Fibroblast of skin of left quadriceps (primary cell): Measurements from ENCODE around the gene SLC25A25.

Source experiments
- DNase-seq, 2 experiments: peaks; one replicate each; pipeline ENCODE4 v3.0.0-alpha.2; 2013; ENCODE audit warnings: low read depth in 2 of 2

SLC25A25 gene

GRCh38 chr9:128072144-128073021 lies 4.4 kb downstream of the SLC25A25 start:
- peak in 1 of 2 experiments; percentile 45 for DNase-seq

GRCh38 chr9:128073253-128073886 lies 5.3 kb downstream of the SLC25A25 start:
- no peak for DNase-seq

- no peak for DNase-seq
Measured at GRCh38 chr9:128077847-128078503, 9.9 kb downstream of the SLC25A25 start.

- no peak for DNase-seq
Measured at GRCh38 chr9:128078504-128079434, 10.7 kb downstream of the SLC25A25 start.

- DNase-seq = no peak
Measured at GRCh38 chr9:128080206-128080605, 12.2 kb downstream of the SLC25A25 start.

DNA sequence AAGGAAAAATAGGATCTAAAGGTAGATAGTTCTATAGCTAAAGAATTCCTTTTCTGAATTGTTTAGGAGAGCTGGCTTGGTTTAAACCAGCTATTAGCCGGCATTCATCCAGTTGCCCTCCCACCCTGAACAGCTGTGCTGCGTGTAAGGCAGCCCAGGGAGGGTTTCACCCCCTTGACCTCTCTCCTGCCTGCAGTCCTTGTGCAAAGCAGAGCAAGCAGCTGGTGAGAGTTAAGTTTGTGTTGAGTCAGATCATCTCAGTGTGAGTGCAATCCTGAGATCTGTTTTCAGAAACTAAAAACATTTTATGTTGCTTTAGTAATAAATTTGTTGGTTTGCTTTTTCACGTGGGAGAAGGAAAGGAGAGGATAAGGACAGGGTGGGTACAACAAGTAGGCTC lies 13.0 kb downstream of the SLC25A25 start:
- DNase-seq = peak; percentile 70 to 76

GRCh38 chr9:128082151-128082550 lies 14.1 kb downstream of the SLC25A25 start:
- no peak for DNase-seq

GRCh38 chr9:128084746-128085145 lies 16.7 kb downstream of the SLC25A25 start:
- no peak for DNase-seq

- no peak for DNase-seq
Measured at GRCh38 chr9:128085943-128086342, 17.9 kb downstream of the SLC25A25 start.

DNA sequence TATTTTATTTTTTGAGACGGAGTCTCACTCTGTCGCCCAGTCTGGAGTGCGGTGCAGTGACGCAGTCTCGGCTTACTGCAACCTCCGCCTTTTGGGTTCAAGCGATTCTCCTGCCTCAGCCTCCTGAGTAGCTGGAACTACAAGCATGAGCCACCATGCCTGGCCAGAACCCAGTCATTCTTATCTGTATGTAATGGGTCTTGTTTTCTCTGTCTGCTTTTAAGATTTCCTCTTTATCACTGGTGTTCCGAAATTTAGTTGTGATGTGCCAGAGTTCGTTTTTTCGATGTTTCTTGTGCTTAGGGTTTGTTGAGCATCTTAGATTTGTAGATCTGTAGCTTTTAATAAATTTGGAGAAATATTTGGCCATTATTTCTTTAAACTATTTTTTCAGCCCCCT lies 19.2 kb downstream of the SLC25A25 start:
- no peak for DNase-seq

DNA sequence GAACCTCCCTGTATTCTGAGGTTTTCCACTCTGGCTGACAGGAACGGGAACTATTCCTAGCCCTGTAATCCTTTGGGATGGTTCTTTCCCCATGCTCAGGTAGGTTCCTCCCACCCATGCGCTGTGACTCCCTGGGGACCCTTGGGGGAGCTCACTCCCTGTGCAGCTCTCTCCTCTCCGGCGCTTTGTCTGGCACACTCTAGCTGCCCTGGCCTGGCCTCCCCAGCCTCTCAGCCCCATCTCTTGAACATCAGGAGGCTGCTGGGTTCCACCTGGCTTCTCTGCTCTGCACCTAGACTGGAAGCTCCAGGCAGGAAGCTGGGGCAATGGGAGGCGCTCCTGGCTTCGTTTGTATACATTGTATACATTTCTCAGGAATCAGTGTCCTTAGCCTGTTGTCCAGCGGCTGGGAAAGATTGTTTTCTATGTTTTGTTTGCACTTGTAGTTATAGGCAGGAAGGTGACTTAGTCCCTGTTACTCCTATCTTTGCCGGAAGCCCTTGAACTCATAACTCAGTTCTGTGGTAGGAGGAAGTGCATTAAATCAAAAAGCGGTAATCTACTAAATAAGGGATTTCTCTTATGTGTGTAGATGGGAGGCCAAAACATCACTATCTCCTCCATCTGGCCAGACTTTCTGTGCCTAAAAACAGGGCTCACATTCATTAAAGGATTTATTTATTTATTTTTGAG lies 20.4 kb downstream of the SLC25A25 start:
- DNase-seq = no peak

DNA sequence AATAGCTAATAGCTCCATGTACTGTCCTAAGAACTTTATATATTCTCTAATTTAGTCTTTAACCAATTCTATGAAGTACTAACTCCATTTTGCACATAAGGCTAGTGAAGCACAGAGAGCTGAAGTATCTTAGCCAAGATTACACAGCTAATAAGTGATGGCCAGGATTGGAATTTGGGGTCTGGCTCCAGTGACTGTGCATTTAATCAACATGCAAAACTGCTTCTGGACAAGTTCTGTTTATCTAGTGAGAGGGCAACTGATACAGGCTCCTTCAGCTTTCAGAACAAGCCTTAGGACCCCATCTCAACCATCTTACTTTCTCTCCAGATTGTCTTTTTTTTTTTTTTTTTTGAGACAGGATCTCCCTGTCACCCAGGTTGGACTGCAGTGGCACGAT lies 21.3 kb downstream of the SLC25A25 start:
- DNase-seq = no peak

DNA sequence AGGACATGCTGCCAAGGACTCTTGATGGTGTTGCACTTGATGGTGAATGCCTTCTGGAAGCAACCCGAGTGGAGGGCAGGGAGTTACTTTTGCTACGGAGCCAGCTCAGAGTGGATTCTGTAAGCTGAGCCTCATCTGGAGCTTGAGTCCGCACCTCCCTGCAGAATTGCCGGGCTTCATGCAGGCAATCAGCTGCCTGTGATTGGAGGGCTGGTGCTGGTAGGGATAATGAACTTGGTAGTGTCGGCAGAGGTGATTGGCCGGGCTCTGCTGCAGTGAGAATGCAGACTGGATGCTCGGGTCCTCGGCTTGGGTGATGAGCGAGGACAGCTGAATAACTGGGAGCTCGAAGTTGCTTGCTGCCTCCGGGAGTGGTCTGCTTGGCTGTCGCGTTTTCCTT lies 23.1 kb downstream of the SLC25A25 start:
- peak; percentile 73 to 74 for DNase-seq

DNA sequence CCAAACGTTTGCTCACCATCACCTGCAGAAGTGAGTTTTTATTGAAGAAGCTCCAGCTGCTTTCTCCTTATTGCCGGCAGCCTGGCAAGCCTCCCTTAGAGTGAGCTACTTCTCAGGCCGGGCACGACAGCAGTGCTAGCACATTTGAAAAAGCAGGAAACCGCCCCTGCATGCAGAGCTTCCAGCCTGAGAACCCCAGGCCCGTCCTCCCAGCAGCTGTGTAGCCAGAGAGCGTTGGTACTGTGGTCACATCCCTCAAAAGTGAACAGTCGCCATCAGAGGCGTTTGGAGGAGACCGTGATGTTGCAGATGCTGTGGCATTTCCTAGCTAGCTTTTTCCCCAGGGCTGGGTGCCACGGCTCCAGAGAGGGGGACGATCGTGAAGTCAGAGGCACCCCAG lies 23.5 kb downstream of the SLC25A25 start:
- no peak for DNase-seq

DNA sequence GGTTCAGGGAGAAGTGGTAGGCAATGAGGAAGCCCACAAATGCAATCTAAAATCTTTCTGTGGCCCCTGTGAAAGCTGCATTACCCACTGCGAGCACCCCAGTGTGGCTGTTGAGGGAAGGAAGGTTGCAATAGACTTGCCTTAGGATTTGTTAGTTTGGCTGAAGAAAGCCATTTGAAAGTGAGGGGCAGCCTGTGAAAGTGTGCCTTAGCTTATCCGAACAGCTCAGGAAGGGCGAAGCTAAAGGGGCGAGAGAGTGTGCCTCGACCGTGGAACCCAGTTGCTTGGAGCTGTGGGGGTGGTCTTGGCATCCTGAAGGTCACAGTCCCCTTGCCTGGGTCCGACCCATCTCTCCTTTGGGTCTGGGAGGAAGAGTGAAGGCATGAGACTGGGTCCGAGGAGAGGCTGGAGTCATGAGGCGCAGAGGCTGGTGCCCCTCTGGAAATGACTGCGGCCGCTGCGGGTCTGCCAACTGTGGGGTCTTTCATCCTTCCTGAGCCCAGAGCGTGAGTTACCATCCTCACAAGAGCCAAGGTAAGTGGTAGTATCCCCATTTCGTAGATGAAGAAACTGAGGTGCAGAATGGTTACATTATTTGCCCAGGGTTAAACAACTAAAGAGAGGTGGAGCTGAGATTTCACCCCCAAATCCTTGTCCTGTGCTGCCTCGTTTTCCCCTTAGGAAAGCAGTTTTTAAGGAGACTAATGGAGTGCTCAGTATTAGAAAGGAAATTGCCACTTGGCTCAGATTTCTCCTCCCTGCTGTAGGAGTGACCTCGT lies 24.4 kb downstream of the SLC25A25 start:
- no peak for DNase-seq

DNA sequence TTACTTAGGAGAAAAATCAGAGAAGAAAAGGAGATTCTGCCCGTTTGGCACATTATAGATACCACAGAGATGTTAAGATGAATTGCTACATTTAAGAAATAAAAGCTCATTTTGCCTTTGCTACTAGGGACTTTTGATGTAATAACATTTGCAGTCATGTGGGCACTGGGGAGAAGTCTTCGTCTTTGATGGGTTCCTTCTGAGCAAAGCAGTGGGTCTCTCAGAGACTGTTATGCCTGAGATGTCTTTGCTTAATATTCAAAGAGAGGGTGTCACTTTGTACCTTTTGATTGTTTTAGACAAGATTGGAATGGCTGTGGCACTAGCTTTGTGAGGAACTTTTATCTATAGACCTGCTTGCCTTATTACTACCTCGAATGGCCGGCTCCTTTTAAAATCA lies 25.0 kb downstream of the SLC25A25 start:
- no peak for DNase-seq

DNA sequence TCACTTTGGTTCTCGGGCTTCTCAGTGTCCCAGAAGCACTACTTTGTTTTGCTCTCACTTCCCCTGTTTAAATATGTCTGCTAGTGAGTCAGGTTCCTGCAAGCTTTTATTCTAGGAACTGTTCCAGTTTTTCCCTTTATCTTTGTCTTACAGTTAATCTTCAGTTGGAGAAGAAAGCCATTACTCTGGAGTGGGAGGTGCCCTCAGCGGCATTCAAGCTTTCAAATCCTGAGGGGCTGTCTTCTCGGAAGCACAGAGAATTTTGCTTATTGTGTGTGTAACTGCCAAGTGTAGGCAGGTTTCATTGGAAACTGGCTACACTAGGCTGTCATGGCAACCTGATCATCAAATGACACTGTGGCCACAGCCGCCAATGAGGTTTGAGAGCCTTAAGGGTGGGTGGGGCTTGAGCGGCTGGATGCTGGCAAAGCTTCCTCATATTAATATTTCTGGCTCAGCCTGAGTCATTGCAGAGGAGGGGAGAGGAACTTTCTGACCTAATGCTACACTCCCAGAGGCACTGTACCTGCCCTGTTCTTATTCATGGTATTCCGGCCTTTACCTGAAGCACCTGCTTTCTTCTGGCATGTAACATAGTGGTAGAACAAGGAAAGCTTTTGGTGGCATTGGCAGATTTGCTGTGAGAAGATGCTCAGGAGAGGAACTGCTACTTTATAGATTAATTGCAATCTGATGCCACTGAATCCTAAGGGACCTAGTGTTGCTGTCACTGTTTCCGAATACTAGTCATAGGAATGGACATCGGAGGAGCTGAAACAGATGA lies 26.3 kb downstream of the SLC25A25 start:
- peak; percentile 94 for DNase-seq

DNA sequence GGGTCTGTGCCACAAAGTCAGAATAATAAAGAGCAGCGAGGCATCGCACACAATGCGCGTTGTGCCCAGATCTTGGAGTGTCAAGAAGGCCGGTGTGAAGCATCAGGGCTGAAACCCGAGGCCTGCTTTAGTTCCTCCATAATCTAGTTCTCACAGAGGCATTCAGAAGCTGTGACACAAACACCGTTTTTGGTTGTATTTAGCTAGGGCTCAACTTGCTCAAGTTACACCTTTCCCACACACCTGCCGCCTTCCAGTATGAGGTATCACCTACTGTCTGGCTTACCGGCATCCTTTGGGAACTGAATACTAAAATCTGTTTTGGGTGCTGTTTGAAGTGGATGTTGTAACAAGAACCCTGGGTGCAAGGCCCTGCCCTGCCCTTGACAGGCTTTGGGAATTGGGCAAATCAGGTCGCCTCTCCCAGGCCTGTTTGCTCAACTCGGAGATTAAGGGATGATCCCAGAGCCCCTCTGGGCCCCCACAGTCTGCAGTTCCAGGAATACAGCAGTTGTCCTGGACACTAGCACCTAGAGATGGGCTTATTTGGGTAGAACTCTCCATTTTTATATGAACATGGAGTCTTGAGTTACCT lies 27.0 kb downstream of the SLC25A25 start:
- DNase-seq = no peak
